ENCODE data around the gene YAE1.

YAE1 gene

DNA sequence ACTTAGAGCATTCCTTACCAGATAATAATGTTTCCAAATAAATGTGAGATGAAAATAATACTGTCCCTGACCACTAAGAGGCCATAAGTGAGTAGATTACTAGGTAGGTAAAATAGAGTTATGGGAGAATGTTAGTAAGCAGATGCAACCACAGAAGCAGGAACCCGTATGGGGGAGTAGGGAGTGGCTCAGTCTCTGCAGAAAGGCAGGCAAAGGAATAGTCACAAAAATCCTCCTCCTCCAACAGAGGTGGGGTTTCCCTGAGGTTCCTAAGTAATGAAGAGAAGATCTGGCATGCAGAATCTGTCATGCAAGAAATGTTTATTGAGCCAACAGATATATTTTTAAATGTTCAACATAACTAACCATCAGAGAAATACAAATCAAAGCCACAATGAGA lies 9.0 kb upstream of the YAE1 start:
- no peak for DNase-seq (ENCODE audit: low spot score)

DNA sequence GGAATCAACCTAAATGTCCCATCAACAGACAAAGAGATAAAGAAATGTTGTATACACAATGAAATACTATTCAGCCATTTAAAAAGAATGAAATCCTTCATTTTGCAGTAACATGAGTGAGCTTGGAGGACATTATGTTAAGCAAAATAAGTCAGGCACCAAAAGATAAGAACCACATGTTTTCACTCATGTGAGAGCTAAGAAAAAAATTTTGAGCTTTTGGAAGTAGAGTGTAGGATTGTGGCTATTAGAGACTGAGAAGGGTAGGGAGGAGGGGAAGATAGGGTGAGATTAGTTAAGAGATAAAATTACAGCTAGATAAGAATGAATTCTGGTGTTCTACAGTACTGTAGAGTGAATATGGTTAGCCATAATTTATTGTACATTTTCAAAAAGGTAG lies 8.3 kb upstream of the YAE1 start:
- DNase-seq (ENCODE audit: low spot score), result no peak

DNA sequence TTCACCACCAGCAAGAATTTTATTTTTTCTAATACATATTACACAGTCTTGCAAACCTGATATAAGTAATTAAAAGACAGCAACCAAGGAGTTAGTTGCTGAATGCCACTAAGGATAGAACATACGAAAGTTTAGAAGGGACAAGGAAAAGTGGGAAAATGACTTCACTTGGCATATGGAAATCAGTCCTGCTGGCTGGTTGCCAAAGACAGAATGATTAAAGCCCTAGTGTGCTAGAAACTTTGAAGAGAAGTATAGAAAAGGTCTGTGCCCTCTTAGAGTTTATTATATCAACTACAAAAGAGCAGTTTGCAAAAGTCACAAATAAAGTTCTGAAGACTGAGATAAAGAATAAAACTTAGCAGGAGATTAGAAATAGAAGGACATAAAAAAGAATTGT lies 5.8 kb upstream of the YAE1 start:
- no peak for DNase-seq (ENCODE audit: low spot score)

DNA sequence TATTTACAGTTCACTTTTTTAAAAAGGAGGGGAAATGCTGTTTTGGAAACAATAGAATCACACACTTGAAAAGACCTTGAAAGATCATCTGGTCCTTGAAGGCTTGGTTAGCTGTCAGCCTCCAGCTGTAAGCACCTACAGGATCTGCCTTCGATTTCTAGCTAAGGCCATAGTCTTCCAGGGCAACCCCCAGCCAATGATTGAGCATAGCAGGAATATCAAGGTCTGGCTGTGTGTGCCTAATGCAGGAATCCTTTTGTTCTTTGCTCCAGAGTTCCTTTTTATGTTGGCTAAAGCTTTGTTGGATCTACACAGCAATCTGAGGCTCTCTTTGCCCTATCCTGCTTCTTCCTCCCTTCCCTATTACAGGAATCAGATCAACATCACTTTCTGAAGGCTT lies 5.2 kb upstream of the YAE1 start:
- no peak for DNase-seq (ENCODE audit: low spot score)

DNA sequence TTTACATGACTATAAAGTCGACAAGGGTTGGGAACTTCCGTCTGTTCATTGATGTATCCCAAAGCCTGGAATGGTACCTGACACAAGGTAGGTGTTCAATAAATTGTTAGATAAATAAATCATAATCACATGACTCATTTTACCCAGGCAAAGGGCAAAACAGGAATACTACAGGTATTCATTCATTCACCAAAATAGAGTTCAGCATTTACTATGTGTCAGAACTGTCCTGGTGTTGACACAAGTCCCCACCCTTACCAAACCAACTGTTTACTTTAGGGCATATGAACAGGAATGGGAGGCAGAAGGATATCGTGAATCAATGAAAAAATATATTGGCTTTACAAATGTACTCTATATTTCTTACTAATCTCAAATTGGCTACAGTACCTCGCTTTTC lies 666 bp upstream of the YAE1 start:
- DNase-seq (ENCODE audit: low spot score), result no peak

DNA sequence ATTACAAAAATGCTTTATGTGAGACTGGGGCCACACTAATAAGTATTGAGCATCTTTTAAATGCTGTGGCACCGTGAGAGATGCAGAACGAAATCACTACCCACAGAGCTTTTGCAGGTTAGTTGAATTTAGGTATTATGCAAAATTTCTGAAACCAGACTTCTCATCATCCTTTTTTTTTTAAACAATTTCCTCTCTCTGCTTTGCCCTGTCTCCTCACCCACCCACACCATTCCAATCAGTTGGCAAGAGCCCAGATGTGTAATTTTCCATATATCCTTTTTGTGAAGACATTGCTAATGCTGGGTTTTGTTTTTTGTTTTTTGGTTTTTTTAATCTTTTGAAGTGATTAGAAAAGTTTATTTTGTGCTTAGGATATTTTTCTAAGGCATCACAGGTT lies 1.1 kb downstream of the YAE1 start:
- no peak for DNase-seq (ENCODE audit: low spot score)

DNA sequence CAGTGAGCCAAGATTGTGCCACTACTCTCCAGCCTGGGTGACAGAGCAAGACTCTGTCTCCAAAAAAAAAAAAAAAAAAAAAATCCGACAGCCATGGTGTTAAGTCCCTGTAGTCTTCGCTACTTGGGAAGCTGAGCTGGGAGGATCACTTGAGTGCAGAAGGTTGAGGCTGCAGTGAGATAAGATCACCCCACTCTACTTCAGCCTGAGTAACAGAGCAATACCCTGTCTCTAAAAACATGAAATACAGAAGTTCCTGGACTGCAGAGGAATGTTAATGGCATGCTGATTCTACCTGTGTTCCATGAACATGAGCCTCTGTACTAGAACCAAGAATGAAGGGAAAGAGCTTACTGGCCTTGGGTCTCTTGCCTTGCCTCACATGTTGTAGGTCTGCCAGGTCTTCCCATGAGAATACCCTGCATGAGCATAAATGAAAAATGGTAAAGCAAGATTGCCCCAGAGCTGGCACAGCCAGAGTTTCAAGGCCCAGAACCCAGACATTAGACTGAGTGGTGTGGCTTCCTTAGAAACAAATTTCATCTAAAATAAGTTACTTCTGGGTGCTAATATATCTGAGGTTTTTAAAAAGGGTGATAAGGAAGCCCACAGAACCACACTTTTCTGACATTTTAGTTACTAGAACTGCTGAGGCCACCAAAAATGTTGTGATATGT lies 8.6 kb downstream of the YAE1 start:
- no peak for DNase-seq (ENCODE audit: low spot score)

DNA sequence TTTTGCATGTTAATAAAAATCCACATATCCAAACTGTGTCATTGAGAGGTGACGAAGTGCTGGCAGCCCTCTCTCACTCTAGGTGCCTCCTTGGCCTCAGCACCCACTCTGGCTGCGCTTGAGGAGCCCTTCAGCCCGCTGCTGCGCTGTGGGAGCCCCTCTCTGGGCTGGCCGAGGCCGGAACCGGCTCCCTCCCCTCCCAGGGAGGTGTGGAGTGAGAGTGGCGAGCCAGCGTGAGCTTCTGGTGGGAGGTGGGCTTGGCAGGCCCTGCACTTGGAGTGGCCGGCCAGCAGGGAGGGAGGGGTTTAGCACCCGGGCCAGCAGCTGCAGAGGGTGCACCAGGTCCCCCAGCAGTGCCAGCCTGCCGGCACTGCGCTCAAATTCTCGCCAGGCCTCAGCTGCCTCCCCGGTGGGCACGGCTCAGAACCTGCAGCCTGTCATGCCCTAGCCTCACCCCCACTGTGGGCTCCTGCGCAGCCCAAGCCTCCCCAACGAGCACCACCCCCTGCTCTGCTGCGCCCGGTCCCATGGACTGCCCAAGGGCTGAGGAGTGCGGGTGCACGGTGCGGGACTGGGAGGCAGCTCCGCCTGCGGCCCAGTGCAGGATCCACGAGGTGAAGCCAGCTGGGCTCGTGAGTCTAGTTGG lies 11.1 kb downstream of the YAE1 start:
- no peak for DNase-seq (ENCODE audit: low spot score)

DNA sequence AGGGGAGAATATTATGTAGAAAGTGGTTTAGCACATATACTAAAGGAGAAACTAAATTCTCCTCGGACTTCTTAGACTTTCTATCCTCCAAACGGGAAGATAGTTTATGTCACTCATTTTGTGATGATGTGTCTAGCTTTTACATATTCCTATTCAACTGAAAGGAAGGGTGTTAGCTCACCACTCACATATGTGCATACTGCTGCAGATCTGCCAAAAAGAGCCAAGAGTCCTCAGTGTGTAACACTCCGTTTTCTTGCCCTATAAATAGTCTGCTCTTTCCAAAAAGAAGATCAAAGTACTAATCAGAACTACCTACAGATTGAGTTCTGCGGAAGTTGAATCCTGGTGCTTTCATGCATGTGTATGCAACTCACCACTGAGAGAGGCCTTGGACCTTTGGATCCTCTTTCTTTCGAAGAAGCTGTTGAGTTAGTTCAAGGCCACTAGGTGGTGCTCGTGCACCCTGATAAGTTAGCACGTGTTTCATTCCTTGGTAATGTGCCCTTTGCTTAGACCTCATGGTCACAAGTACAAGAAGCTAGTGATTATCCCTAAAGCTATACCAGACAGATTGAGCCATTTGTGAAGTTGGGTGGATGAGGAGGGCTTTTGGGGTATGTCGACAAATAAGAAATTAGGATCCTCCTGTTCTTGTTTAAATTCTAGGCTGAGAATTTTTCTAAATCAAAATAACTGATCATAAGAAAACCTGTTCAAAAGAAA lies 14.1 kb downstream of the YAE1 start:
- peak; percentile 95 for DNase-seq (ENCODE audit: low spot score)

DNA sequence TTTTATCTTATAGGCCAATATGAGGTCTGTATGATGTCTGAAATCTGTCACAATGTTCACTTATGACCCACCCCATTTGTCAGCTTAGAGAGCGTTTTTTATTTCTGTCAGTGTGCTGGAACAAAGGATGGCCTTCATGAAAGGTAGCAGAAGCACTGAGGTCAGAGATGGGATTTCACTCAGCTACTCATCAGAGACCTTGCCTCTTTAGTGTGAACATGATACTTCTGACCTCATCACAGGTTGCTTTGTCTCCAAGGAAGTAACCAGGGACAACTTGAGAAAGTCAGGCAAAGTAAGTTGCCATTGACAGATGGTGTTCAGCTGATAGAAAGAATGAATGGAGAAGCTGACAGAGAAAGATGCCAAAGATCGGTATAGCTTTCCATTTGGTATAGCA lies 16.3 kb downstream of the YAE1 start:
- DNase-seq (ENCODE audit: low spot score), result no peak

DNA sequence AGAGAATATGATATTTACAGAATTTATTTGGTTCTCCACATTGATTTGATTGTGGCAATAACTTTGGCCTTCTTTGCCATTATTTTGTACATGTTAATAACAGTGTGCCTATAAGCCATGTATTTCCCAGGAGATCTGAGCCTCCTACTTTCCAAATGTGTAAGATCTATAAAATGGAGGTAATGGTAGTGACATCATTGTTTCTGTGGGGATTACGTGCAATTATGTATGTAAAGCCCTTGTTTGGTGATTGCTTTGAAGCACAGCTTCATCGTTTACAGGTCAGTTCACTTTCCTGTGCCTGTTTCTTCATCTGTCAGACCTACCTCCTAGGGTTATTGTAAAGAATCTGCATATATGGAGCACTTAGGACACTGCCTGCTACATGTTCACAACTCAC lies 17.3 kb downstream of the YAE1 start:
- no peak for DNase-seq (ENCODE audit: low spot score)

DNA sequence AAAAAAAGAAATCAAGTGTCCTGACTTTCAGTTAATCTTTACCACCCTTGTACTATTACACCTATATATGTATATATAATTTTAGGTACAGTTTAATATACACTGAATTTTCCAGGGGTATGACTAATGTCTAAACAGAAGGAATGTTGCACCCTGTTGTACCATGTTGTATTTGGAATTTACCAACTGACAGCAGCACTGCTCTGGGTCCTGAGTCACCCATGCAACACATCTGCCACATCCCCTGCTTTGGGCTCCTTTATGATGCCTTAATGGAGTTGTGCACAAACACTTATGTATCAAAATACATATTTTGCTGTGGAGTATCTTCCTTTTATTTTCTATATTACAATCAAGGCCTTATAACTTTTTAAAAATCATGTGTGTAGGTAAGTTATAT lies 21.2 kb downstream of the YAE1 start:
- DNase-seq (ENCODE audit: low spot score), result no peak

DNA sequence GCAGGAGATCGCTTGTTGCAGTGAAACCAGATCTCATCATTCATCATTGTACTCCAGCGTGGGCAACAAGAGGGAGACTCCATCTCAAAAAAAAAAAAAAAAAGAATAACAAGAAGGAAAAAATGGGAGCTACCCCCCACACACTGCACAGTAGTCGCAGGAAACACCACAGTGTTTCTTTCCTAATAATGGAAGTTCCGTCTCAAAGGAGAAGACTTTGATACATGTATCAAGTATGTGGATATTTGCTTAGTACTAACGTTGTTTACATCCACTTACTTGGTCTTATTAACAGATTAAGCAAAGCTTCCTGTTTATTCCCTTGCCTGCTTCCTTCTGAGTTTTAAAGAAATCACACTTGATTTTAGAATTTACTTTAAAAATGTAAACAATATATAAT lies 22.2 kb downstream of the YAE1 start:
- DNase-seq (ENCODE audit: low spot score), result no peak

DNA sequence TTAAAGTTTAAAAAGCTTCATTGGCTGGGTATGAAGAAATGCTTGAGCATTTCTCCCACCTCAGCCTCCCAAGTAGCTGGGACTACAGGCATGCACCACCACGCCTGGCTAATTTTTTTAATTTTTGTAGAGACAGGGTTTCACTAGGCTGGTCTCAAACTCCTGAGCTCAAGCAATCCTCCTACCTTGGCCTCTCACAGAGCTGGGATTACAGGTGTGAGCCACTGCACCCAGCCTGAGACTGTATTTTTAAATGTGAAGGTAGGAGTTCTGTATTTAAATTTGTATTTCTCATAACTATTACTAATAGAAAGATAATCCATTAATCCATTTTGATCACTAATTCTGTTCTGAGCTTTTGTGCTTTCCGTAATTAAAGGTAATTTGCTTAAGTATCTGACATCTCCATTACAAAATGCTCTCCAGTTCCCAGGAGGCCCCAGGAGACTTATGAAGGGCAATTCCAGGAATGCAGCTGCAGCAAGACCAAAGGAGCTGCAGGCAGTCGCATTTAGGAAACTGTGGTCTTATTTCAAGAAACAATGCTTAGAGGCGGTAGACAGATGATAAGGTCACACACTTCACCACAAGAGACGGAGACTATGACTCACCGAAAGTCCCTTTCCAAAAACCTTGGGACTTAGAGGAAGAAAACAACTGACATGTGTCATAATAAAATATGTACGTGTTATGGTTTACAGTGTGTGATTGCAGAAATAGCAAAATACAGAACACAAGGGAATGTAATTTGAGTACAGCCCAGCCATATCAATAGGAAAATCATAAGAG lies 23.3 kb downstream of the YAE1 start:
- no peak for DNase-seq (ENCODE audit: low spot score)

DNA sequence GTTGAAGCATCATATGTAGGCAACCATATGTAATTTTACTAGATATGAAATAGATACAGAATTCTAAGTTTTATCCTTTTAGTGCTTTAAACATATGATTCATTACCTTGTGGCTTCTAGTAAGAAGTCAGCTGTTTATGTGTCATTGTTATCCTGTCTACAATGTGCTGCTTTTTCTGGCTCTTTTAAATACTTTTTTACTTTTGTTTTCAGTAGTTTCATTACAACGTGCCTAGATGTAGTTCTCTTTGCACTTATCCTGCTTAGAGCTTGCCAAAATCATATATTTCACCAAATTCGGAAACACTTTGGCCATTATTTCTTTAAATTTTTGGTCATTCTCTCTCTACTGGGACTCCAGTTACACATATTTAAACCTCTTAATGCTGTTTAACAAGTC lies 26.4 kb downstream of the YAE1 start:
- no peak for DNase-seq (ENCODE audit: low spot score)

DNA sequence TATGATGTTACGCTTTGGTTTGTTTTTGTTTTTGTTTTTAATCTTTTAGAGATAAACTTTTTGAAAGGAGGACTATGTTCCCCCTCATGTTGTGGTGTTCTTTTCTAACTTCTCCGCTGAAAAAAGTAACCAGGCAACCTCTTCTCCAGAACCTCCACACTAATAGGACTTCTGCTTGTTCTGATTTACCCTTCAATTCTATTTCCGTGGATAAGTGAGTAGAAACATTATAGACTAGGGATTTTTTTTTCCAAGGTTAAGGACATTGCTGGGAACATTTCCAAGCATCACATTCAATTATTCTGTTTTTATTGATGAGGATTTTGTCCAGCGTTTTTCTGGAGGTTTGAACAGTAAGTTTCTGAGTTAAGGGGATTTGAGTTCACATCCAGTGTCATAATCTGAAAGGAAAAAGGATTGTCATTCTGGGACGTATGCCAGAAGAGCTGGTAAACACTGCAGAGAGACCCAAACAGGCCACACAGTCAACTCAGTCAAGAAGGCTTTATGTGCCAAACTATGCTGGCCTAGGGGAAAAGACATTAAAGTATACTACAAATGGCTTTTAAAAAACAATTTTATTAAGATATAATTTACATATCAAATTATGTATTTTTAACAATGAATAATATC lies 28.9 kb downstream of the YAE1 start:
- peak; percentile 5 for DNase-seq (ENCODE audit: low spot score)

DNA sequence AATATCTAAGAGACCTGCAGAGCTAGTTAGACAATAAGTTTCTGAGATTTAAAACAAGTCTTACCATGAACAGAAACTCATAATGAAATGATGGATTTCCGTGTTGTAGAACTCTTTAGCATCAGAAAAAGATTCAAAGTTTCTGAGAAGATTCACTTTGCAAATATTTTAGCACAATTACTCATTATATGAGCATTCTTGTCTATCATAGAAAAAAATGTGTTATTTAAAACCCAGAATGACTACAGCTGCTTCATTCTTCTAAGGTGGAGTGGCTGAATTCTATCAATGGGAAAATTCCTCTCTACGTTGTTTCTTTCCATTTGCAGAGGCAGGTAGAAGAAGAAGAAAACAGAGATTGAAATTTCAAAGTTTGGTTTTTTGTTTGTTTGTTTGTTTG lies 36.1 kb downstream of the YAE1 start:
- no peak for DNase-seq (ENCODE audit: low spot score)

DNA sequence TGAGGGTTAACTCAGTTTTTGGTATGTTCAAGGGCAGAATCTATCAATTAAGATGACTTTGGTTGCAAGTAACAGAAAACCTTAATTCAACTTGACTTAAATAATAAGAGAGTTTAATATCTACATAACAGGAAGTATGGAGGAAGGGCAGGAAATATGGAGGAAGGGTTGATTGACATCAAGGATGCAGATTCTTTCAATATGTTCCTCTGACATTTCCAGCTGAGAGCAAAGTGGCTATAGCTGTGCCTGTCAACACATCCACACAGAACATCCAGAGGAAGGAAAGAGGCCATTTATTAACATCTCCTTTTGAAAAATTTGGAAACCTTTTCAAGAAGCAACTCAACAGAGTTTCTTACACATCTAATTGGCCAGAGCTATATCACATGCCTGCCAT lies 37.7 kb downstream of the YAE1 start:
- no peak for DNase-seq (ENCODE audit: low spot score)

DNA sequence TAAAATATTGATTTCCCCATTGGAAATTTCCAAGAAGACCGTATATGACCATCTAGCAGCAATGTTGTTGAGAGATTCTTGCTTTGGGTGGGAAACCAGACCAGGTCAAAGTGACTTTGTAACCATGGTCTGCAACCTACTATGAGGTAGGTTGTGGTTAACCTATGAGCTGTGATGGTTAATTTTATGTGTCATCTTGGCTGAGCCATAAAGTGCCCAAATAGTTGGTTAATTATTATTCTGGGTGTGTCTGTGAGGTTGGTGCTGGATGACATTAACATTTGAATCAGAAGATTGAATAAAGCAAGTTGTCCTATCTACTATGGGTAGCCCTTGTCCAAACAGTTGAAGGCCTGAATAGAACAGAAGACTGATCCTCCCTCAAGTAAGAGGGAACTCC lies 38.9 kb downstream of the YAE1 start:
- no peak for DNase-seq (ENCODE audit: low spot score)

DNA sequence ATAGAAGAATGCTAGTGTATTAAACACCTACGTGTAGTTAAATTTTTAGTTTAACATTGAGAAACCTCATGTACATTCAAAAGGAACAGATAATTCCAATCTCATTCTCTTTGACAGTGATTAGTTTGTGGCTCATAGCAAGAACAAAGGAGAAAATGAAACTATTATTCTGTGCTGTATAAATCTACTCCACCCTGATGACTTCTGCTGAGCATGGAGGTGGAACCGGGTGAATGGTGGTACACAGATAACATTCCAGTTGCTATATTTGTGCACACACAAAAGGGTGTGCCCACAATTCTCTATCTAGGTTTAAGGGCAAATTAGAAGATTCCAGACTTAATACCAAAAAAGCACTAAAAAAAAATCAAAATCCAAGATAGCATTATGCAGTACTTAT lies 40.1 kb downstream of the YAE1 start:
- no peak for DNase-seq (ENCODE audit: low spot score)

DNA sequence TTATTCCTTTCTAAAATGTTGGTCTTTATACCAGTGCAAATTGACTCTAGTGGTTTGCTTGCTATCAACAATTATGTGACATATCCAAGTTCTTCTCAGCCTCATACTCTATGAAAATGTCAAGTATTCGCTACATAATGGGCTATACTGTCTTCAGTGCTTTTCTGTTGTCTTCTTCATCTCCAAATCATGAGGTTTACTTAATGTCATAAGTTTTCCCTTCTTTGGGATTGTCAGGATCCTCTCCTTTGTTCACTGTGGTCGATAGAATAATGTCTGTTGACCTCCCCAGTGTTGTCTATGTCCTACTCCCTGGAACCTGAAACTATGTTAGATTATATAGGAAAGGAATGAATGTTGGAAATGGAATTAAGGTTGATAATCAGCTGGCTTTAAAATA lies 40.7 kb downstream of the YAE1 start:
- DNase-seq (ENCODE audit: low spot score), result no peak

DNA sequence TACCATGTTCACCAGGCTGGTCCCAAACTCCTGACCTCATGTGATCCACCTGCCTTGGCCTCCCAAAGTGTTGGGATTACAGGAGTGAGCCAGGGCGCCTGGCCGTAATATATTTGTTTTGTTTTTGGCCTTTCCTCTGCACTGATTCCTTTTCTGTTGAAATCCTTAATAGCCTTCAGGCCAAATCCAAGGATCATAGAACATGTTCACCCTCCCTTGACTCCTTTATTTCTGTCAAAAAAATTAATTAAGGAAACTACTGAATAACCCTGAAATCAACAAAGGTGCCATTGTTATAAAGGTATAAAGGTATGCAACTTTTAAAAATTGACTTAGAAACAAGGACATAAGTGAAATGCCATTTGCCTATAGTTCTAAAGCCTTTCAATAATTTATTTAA lies 41.7 kb downstream of the YAE1 start:
- no peak for DNase-seq (ENCODE audit: low spot score)
